T follicular helper cell (primary cell): Measurements from ENCODE around the gene SDK2.

ENCODE experiments used
- DNase-seq: peaks from one replicate; pipeline ENCODE4 v3.0.0-alpha.2; 2020; ENCODE audit warnings: low read depth

The SDK2 gene

GRCh38 chr17:73586921-73587602 lies 57.2 kb downstream of the SDK2 start:
- no peak for DNase-seq

DNA sequence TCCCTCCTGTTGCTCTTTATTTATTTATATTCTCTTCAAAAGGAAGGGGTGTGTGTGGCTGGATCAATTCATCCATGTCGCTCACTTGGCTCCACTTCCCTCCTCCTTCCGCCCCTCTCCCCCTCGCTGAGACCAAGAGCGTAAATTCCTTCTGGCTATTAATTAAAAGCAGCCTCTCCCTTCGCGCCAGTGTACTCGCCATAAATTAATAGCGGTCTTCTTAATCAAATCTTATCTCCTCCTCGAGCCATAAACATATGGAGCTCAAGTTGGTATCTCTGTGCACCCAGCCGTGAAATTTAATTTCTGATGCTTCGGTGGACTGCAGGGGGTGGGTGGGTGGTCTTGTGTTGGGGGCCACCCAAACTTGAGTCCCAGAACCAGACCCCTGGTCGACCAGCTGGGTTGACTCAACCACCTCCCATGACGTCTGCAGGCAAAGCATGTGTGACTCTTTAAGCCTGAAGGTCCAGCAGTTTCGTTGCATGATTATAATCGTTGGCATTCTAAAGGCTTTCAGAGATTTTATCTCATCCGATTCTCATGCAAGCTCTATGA lies 57.9 kb downstream of the SDK2 start:
- DNase-seq: no peak

DNA sequence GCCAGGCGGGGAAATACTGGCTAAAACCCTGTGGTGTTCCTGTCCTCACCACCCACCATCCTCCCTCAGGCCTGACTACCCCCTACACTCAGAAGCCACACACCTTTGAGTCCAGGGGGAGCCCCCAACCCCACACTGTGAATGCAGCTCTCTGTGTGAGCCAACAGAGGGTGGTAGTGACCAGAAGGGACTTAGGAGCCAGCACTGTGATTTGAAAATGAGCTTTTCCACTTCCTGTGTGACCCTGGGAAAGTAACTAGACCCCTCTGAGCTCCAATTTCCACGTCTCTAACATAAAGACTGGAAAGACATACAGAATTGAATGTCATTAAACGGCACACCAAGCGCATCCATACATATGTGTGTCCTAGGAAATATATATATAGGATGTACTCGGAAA lies 58.7 kb downstream of the SDK2 start:
- no peak for DNase-seq

GRCh38 chr17:73584987-73585386 lies 59.3 kb downstream of the SDK2 start:
- no peak for DNase-seq

DNA sequence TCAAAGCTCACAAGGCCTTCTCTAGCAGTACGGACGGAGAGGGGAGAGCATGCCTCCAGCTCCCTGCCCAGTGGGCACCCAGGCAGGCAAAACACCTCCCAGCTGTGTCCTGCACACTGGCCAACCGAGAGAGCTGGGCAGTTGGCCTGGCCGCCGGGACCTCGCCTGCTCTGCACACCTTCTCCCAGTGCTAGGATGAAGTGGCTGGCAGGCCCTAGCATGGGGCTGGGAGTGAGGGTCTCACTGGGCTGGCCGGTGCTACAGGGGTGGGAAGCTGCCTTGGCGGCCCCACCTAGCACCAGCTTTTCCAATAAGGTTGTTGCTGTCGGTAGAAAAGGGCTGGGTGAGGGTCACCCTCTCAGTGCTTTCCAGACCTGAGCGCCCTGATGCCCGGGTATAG lies 60.2 kb downstream of the SDK2 start:
- no peak for DNase-seq

DNA sequence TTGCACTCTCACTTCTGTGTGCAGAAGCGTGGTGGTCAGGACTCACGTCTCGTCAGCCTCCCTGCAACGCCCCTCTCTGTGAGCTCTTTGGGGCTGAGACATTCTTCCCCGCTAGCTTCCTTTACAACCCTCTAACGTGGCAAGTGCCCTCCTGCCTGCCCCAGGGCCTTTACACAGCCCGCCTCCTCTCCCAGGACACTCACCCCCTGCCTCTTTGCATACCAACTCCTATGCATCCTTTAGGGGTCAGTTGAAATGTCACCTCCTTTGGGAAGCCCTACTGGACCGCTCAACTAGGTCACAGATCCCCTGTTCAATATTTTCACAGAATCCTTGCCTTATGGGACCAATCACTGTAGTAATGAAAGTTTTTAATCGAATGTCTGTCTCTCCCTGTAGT lies 61.4 kb downstream of the SDK2 start:
- no peak for DNase-seq

- no peak for DNase-seq
These were observed 61.9 kb downstream of the SDK2 start for GRCh38 chr17:73582359-73582758.

GRCh38 chr17:73581379-73581778 lies 62.9 kb downstream of the SDK2 start:
- DNase-seq: no peak

GRCh38 chr17:73580073-73580710 lies 64.1 kb downstream of the SDK2 start:
- DNase-seq: no peak

DNA sequence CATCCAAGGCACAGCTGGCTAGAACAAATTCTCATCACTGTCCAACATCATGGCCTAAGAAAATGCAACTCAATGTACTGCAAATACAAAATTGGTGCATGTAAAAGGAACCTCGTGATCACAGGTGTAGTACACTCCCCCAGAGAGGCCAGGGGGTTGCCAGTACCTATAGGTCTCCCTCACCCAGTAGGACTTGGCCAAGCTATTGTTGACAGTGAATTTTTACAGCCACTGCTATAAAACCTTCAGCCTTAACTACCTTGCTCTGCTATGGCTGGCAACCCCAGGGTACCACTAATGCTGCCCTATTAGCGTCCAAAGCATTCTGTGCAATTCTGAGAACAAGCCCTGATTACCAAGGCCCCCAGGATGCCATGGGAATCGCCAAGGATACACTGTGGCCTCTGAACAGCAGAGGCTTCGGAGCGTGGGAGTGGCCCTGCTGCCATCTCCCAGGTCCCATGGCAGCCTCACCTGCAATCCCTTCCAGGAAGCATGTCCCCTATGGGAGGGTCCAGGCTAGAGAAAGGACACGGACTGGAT lies 67.6 kb downstream of the SDK2 start:
- DNase-seq: no peak

DNA sequence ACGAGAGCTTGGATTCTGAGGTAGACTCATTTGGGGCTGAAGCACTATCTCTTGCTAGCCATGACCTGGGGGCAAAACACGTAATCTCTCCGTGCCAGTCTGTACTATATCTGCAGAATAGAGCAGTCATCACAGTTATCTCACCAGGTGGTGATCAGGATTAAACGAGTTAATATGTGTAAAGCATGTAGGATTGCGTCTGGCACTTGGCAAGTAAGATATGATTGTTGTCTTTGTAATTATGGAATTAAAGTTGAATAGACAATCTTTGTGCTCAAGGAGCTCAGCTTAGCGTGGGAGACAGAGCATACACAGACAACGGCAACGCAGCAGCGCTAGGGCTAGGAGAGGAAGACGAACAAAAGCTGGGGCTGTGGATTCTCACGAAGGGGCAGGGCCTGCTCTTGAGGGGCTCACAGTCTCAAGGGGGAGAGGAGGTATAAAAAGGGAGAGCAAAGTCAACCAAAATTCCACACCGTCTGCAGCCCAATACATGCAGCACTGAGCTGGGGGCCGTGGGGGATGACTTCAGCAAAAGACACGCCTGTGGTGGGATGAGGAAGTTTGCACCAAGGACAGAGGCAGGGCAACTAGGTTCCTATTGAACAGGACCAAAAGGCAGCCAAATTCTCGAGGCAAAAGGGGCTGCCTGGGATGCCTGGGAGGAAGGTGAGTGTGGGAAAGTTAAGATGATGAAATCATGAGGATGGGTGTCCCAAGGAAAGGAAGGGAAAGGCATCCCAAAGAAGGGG lies 68.6 kb downstream of the SDK2 start:
- DNase-seq: no peak

DNA sequence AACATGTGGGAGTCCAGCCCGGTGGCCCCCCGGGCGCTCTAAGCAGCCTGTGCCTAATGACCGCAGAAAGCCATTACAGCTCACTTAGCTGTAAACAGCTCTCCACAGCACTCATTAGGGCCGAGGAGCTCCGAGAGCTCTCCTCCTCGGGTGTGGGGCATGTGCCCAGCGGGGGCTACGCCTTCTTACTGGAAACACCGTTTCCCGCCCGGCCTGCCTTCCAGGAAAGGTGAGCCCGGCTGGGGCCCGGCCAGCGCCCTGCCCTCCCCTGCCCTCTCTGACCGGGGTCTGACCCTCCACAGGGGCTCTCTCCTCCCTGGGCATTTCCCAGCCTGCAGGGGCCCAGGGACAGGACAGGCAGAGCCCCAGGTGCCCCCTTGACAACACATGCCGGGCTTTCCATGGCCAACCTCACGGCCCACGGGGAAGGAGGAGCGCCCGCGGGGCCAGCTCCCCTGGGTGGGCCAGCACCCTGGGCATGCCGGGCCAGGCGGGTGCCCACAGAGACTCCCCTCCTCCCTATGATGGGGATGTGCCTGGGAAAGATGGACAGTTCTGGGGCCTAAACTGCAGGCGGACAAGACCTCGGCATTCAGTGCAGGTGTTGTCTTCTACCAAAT lies 72.6 kb downstream of the SDK2 start:
- no peak for DNase-seq

GRCh38 chr17:73569762-73570319 lies 74.4 kb downstream of the SDK2 start:
- no peak for DNase-seq

- DNase-seq: no peak
These were observed 75.3 kb downstream of the SDK2 start for GRCh38 chr17:73568934-73569333.

DNA sequence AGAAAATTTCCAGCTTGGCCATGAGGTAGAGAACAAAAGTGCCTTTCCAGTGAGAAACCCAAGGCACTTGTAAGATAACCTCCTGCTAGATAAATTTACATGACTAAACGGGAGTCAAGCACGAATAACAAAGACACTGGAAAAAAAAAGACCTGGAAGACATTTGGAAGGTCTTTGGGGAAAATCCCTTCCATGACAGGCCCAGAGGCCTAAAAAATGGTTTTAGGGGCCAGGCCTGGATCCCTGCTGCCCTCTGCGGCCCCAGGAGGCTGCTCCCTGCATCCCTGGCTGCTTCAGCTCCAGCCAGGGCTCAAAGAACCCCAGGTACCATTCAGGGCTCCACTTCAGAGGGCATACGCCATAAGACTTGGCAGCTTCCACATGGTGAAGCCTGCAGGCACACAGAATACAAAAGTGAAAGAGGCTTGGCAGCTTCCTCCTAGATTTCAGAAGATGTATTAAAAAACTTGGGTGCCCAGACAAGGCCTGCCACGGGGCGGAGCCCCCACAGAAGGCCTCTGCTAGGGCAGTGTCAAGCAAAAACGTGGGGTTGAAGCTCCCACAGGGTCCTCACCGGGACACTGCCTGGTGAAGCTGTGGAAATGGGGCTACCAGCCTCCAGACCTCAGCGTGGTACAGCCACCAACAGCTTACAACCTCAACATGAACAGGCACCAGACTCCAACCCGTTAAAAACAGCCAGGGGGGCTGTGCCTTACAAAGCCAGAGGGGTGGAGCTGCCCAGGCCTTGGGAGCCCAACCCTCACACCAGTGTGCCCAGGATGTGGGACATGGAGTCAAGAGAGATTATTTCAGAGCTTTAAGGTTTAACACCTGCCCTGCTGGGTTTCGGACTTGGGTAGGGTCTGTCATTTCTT lies 77.1 kb downstream of the SDK2 start:
- no peak for DNase-seq

DNA sequence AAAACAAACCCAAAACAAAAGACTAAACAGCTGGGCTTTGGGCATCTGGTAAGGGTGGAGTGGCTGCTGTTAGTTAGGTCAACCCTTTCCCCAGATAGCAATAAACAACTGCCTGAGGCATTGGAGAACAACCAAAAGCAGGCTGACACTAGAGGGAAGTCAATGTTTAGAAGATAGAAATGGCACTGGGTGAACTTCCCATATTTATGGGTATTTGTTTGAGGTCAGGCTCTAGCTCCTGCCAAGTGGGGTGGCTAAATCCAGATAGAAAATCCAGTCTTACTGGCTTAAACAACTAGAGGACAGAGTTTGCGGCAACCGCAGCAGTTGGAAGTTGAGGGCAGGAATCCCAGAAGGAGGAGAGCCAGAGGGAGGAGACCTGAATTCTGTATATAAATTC lies 79.4 kb downstream of the SDK2 start:
- no peak for DNase-seq

DNA sequence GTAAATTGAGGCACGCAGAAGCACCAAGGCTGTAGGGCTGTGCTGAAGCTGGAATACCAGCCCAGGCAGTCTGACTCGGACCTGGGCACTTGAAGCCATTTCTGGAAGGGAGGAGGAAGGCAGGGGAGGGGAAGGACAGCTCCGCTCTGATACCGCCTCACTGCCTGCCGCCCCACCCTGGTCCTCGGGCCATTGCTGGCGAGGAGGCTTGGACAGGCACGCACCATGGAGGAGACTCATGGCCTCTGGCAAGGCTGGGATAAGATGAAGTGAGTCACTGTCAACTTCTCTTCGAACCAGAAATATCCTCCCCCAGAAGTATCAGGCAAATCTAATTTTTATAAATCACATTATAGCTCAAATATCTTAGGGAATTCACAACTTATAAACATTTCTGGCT lies 81.3 kb downstream of the SDK2 start:
- DNase-seq: no peak

GRCh38 chr17:73561111-73561510 lies 83.1 kb downstream of the SDK2 start:
- DNase-seq: no peak

GRCh38 chr17:73560661-73561060 lies 83.6 kb downstream of the SDK2 start:
- no peak for DNase-seq

GRCh38 chr17:73559532-73559931 lies 84.7 kb downstream of the SDK2 start:
- no peak for DNase-seq
